ENCODE measurements around the gene F2. TPM values are rescaled to one million over a fixed set of nuclear protein-coding genes. Genes with fewer than 3 reads are reported as not detected.

The F2 gene
- total and polyA plus RNA-seq, 2 of the 13 experiments (the other 11 are each of a cell fraction or from before 2014, with no cell fraction given): 330 to 801 TPM

DNA sequence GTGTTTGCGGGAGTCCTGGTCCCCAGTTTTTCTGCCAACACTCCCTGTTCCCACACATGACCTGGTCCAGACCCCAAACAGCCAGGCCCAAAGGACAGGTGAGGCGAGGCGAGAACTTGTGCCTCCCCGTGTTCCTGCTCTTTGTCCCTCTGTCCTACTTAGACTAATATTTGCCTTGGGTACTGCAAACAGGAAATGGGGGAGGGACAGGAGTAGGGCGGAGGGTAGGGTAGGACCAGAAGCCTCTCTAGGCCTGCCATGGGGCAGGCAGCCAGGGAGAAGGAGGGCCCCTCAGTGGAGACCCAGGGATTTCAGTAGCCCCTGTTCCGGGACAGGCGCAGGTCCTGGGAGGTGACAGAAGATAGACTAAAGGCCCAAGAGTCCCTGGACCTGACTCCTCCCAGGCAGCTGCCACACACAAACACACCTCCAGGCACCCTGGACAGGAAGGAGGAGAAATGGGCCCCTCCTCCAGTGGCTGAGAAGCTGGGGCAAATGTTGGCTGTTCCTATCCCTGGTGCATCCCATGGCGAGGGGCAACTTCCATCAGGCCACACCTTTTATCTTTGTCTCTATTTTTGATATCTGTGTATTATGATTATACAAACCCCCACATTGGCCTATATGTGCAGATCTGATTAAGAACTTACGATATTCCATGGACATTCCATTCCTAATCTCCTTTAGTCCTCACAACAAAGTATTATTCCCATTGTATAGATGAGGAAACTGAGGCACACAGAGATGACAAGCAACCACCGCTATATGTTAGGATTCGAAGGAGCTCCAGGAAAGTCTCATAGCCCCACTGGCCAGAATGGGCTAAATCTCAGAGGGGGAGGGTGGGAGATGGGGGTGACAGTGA lies 626 bp upstream of the F2 start (continued):
- peak; percentile 60; the same call in 1 of the 2 replicates for TF ChIP-seq ZFP37 (CRISPR knock-in tag; IDR thresholded peaks at IDR 0.05; ENCODE audit: borderline replicate concordance)
- no peak for TF ChIP-seq ZIK1 (CRISPR knock-in tag; IDR thresholded peaks at IDR 0.05; ENCODE audit: borderline replicate concordance, low read depth)
- no peak for TF ChIP-seq REXO4 (CRISPR knock-in tag; IDR thresholded peaks at IDR 0.05; ENCODE audit: borderline replicate concordance)
- peak; percentile 36 for TF ChIP-seq ZNF670 (CRISPR knock-in tag; IDR thresholded peaks at IDR 0.05; ENCODE audit: borderline replicate concordance)
- TF ChIP-seq ZMYM4 (CRISPR knock-in tag; IDR thresholded peaks at IDR 0.05): peak; percentile 87
- peak; percentile 61; the same call in 1 of the 2 replicates for TF ChIP-seq ZNF441 (CRISPR knock-in tag; IDR thresholded peaks at IDR 0.05; ENCODE audit: borderline replicate concordance)
- peak; percentile 94 for TF ChIP-seq DMAP1 (CRISPR knock-in tag; IDR thresholded peaks at IDR 0.05)
- TF ChIP-seq ZNF768 (CRISPR knock-in tag; IDR thresholded peaks at IDR 0.05): no peak; the same call in 1 of the 2 replicates
- TF ChIP-seq RXRA (CRISPR knock-in tag; IDR thresholded peaks at IDR 0.05): peak; percentile 98
- TF ChIP-seq, protein P1, sequence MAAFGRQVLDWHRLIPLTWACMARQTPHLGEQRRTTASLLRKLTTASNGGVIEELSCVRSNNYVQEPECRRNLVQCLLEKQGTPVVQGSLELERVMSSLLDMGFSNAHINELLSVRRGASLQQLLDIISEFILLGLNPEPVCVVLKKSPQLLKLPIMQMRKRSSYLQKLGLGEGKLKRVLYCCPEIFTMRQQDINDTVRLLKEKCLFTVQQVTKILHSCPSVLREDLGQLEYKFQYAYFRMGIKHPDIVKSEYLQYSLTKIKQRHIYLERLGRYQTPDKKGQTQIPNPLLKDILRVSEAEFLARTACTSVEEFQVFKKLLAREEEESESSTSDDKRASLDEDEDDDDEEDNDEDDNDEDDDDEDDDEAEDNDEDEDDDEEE (CRISPR knock-in tag; IDR thresholded peaks at IDR 0.05): no peak
- no peak for TF ChIP-seq CC2D1A (CRISPR knock-in tag; IDR thresholded peaks at IDR 0.05)
- TF ChIP-seq EP300 (IDR thresholded peaks at IDR 0.05; ENCODE audit: low read depth in 2 of 2, low read length in 2 of 2): peak; percentile 77 to 97; a peak in 2 of 4 replicates
- peak; percentile 96 for TF ChIP-seq EP300 (CRISPR knock-in tag; IDR thresholded peaks at IDR 0.05; ENCODE audit: borderline replicate concordance)
- TF ChIP-seq PAF1 (CRISPR knock-in tag; IDR thresholded peaks at IDR 0.05): no peak
- TF ChIP-seq TBL1XR1 (IDR thresholded peaks at IDR 0.05; ENCODE audit: borderline replicate concordance, low read length, partially characterized antibody): peak; percentile 56
- TF ChIP-seq, protein P2, sequence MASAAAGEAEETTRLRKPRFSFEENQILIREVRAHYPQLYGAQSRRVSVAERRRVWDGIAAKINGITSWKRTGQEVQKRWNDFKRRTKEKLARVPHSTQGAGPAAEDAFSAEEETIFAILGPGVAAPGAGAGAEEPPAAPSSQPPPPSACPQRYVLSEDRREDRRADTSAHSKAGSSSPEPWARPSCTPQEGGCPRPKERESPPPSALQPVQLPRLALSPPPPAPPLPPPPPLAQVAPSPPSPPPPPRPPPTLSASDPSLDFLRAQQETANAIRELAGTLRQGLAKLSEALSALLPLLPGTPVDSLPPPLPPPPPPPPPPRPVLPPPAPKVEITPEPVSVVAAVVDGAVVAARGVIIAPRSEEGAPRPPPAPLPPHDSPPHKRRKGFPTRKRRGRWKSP (CRISPR knock-in tag; IDR thresholded peaks at IDR 0.05): peak; percentile 63
- TF ChIP-seq KDM6A (CRISPR knock-in tag; IDR thresholded peaks at IDR 0.05; ENCODE audit: low read depth): peak; percentile 100
- TF ChIP-seq CBX5 (CRISPR knock-in tag; IDR thresholded peaks at IDR 0.05; ENCODE audit: borderline replicate concordance): no peak; the same call in 1 of the 2 replicates
- TF ChIP-seq ZNF235 (CRISPR knock-in tag; IDR thresholded peaks at IDR 0.05; ENCODE audit: borderline replicate concordance): no peak
- TF ChIP-seq ZNF510 (CRISPR knock-in tag; IDR thresholded peaks at IDR 0.05; ENCODE audit: low read depth): no peak
- TF ChIP-seq, protein P3, sequence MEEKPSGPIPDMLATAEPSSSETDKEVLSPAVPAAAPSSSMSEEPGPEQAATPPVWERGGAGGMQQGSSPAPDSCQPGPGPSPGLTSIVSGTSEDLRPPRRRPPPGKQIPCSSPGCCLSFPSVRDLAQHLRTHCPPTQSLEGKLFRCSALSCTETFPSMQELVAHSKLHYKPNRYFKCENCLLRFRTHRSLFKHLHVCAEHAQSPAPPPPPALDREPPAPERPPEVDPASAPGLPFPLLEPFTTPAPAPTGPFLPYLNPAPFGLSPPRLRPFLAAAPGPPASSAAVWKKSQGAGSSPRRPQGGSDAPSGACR (CRISPR knock-in tag; IDR thresholded peaks at IDR 0.05): peak; percentile 97
- 0 out of 2 replicates have a peak, but pooled peaks have one; percentile 24 for TF ChIP-seq NFKBIZ (CRISPR knock-in tag; IDR thresholded peaks at IDR 0.05)
- TF ChIP-seq ZNF615 (CRISPR knock-in tag; IDR thresholded peaks at IDR 0.05; ENCODE audit: borderline replicate concordance): 0 out of 2 replicates have a peak, but pooled peaks have one; percentile 69
